Erythroblast (primary cell): Measurements from ENCODE around the gene NCR3LG1.
"Not testable (repeated sequence)": the region's sequence is repeated elsewhere in the genome, so short reads cannot be mapped to it uniquely, and the experiment has no call there.

ENCODE experiments used
- GATA1 ChIP-seq: IDR thresholded peaks from 2 replicates; pipeline ENCODE4 v1.6.1; 2011; ENCODE audit warnings: low read depth, mild to moderate bottlenecking, control low read depth, low read length, moderate library complexity
- POLR2A ChIP-seq: IDR thresholded peaks from 2 replicates; pipeline ENCODE4 v1.6.1; 2011; ENCODE audit warnings: mild to moderate bottlenecking, low read length

DNA sequence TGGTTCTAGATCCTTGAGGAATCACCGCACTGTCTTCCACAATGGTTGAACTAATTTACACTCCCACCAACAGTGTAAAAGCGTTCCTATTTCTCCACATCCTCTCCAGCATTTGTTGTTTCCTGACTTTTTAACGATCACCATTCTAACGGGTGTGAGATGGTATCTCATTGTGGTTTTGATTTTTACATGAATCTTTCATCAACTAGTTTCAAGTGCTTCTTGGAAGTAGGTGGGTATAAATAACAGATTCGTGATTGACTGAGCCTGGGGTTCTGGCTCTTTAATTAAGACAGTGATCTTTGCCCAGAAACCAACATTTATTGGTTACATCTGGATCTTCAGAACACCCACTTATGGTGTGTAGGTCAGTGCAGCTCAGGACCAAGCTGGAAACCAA, 74.6 kb downstream of the NCR3LG1 start:
- TF ChIP-seq POLR2A, GATA1: not testable (repeated sequence)
